MM.1S (cell line): ENCODE measurements around the gene ARCN1.

Experiments
- EZH2 ChIP-seq: fragments of 300-600 bp; sonication (generic); optimal IDR thresholded peaks from 2 replicates; pipeline ENCODE3; 2017; ENCODE audit warnings: low read depth, mild to moderate bottlenecking, antibody characterized with exemption, low read length, mixed read lengths
- TF ChIP-seq, protein P1 (sequence below): fragments of 300-600 bp; sonication (generic); IDR thresholded peaks from 2 replicates; pipeline ENCODE4 v1.5.1; 2016; ENCODE audit warnings: antibody characterized with exemption, low read length, mixed read lengths

DNA sequence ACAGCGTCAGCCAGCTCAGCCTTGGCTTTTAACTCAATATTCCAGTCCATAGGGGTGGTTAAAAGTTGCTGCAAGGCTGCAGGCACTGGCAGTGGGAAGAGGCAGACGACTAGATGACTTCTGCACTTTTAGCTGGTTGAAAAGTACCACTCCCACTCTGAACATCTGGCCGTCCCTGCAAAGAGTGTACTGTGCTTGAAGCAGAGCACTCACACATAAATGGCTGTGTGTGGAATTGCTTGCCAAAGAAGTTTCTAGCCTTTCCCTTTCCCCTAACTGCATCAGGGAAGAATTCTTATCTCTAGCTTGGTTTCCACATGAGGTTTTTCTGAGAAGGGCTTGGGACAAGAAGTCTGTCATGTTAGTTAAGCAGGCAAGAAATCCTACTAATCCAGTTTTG, 30.1 kb downstream of the ARCN1 start:
- TF ChIP-seq, protein P1, sequence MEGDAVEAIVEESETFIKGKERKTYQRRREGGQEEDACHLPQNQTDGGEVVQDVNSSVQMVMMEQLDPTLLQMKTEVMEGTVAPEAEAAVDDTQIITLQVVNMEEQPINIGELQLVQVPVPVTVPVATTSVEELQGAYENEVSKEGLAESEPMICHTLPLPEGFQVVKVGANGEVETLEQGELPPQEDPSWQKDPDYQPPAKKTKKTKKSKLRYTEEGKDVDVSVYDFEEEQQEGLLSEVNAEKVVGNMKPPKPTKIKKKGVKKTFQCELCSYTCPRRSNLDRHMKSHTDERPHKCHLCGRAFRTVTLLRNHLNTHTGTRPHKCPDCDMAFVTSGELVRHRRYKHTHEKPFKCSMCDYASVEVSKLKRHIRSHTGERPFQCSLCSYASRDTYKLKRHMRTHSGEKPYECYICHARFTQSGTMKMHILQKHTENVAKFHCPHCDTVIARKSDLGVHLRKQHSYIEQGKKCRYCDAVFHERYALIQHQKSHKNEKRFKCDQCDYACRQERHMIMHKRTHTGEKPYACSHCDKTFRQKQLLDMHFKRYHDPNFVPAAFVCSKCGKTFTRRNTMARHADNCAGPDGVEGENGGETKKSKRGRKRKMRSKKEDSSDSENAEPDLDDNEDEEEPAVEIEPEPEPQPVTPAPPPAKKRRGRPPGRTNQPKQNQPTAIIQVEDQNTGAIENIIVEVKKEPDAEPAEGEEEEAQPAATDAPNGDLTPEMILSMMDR, result no peak
- no peak for TF ChIP-seq EZH2
